ENCODE data around the gene ABHD4. TPM values are rescaled to one million over a fixed set of nuclear protein-coding genes. Genes with fewer than 3 reads are reported as not detected.
A peak's percentile ranks its signal among the peaks of the same experiment; 100 is the strongest.

Gene ABHD4
- total RNA-seq, 2 experiments from 2014 or later, result 5.6 to 15.6 TPM

GRCh38 chr14:22640192-22640591 lies 42.1 kb downstream of the ABHD4 start:
- intact Hi-C loops (cut with micrococcal nuclease; ENCODE audit: unreplicated experiment), result no loop called here
- H3K9me3 ChIP-seq (ENCODE audit: low read length), result no peaks in the 10 kb centered on the region
- no peaks in the 10 kb centered on the region for H4K20me1 ChIP-seq (ENCODE audit: insufficient read depth, low read length)
- no peak overlapping the region for H3K4me2 ChIP-seq (ENCODE audit: low read length)
- H3K79me2 ChIP-seq (ENCODE audit: insufficient read depth, low read depth, low read length), result no peaks in the 10 kb centered on the region
- CTCF ChIA-PET (ENCODE audit: unreplicated experiment), result no interaction called here
- peaks cover 2% of the 10 kb centered on the region for H3K4me1 ChIP-seq (ENCODE audit: insufficient read depth, low read length, poor library complexity, severe bottlenecking)
- TF ChIP-seq EZH2phosphoT487 (IDR thresholded peaks at IDR 0.05; ENCODE audit: borderline replicate concordance, low read depth, low read length), result no peak
- TF ChIP-seq CTCF (conservative IDR thresholded peaks at IDR 0.05; ENCODE audit: low read length), result no peak
- POLR2A ChIA-PET, result interaction anchor here (0.6 to 0.7 kb wide), 2 partner anchors 52 to 122 kb away, joined by 3 read pairs; no protein-coding TSS in a partner anchor
- H3K4me3 ChIP-seq (ENCODE audit: low read depth, low read length, poor library complexity, severe bottlenecking), result no peak overlapping the region
- H3K9me2 ChIP-seq (ENCODE audit: insufficient read depth, low read length), result no peaks in the 10 kb centered on the region
- no peak for DNase-seq (ENCODE audit: low spot score)
- no peak overlapping the region for H3K27ac ChIP-seq (ENCODE audit: low read depth, low read length, poor library complexity, severe bottlenecking)
- no peaks in the 10 kb centered on the region for H3K36me3 ChIP-seq (ENCODE audit: insufficient read depth, low read length)
- no TSS peak for BruUV-seq (replicated peaks)
- no peak overlapping the region for H2AFZ ChIP-seq (ENCODE audit: low read length)

GRCh38 chr14:22641846-22642245 lies 43.7 kb downstream of the ABHD4 start:
- Histone ChIP-seq H3K9me3 (ENCODE audit: low read length) (no peaks in the 10 kb centered on the region), H3K4me3 (ENCODE audit: low read depth, low read length, poor library complexity, severe bottlenecking) (no peak overlapping the region), H3K27ac (ENCODE audit: low read depth, low read length, poor library complexity, severe bottlenecking) (no peak overlapping the region), H3K9me2 (ENCODE audit: insufficient read depth, low read length) (no peaks in the 10 kb centered on the region), H4K20me1 (ENCODE audit: insufficient read depth, low read length) (no peaks in the 10 kb centered on the region), H3K79me2 (ENCODE audit: insufficient read depth, low read depth, low read length) (no peaks in the 10 kb centered on the region), H3K4me2 (ENCODE audit: low read length) (no peak overlapping the region), H3K4me1 (ENCODE audit: insufficient read depth, low read length, poor library complexity, severe bottlenecking) (peaks cover 3% of the 10 kb centered on the region), H2AFZ (ENCODE audit: low read length) (no peak overlapping the region), H3K36me3 (ENCODE audit: insufficient read depth, low read length) (no peaks in the 10 kb centered on the region)
- no peak for TF ChIP-seq CTCF (conservative IDR thresholded peaks at IDR 0.05; ENCODE audit: low read length)
- TF ChIP-seq EZH2phosphoT487 (IDR thresholded peaks at IDR 0.05; ENCODE audit: borderline replicate concordance, low read depth, low read length), result no peak
- POLR2A ChIA-PET, result no interaction called here
- intact Hi-C loops (cut with micrococcal nuclease; ENCODE audit: unreplicated experiment), result no loop called here
- DNase-seq (ENCODE audit: low spot score), result no peak
- CTCF ChIA-PET (ENCODE audit: unreplicated experiment), result no interaction called here
- BruUV-seq (replicated peaks), result no TSS peak

DNA sequence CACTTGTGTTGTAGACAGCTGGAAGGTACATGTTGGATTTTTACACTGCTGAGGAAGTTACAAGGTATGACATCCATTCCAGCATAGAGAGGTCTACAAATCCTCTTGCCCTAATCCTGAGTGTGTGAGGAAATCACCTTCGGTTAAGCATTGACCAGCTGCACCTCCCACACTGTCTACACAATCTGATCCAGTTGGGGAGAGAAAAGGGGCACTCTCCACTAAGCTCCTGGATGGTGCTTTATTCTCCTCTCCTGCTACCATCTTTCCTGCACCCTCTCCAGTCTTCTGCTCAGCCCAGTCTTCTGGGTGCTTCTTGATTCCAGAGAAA lies 46.2 kb downstream of the ABHD4 start, which contains the start of gene OR6J1:
TSS of gene OR6J1 (minus strand) at position 48 of the 331 bp plus-strand sequence. CDS start 9,541 bp downstream, outside the sequence.
- TF ChIP-seq EZH2phosphoT487 (IDR thresholded peaks at IDR 0.05; ENCODE audit: borderline replicate concordance, low read depth, low read length), result no peak
- peak; percentile 25; the same call in 1 of the 2 replicates for TF ChIP-seq CTCF (conservative IDR thresholded peaks at IDR 0.05; ENCODE audit: low read length)
- no peak within 1 kb of the TSS for H3K4me2 ChIP-seq (ENCODE audit: low read length)
- no peaks in the 10 kb centered on the region for H4K20me1 ChIP-seq (ENCODE audit: insufficient read depth, low read length)
- ChIA-PET CTCF (ENCODE audit: unreplicated experiment) (interaction anchor here (1.0 kb wide), 1 partner anchor 74 kb away, joined by 4 read pairs; no protein-coding TSS in a partner anchor), POLR2A (interaction anchor here (0.5 to 0.7 kb wide), 3 partner anchors 167 to 368 kb away, joined by 3 read pairs; no protein-coding TSS in a partner anchor)
- intact Hi-C loops (cut with micrococcal nuclease; ENCODE audit: unreplicated experiment), result loop anchor here (2.0 kb wide), 1 partner anchor 73 kb away; no protein-coding TSS in a partner anchor
- H3K9me2 ChIP-seq (ENCODE audit: insufficient read depth, low read length), result no peaks in the 10 kb centered on the region
- BruUV-seq (replicated peaks), result no TSS peak
- peaks cover 3% of the 10 kb centered on the region for H3K4me1 ChIP-seq (ENCODE audit: insufficient read depth, low read length, poor library complexity, severe bottlenecking)
- H3K36me3 ChIP-seq (ENCODE audit: insufficient read depth, low read length), result no peaks in the 10 kb centered on the region
- no peaks in the 10 kb centered on the region for H3K79me2 ChIP-seq (ENCODE audit: insufficient read depth, low read depth, low read length)
- H2AFZ ChIP-seq (ENCODE audit: low read length), result no peak within 1 kb of the TSS
- H3K27ac ChIP-seq (ENCODE audit: low read depth, low read length, poor library complexity, severe bottlenecking), result no peak within 1 kb of the TSS
- no peak for DNase-seq (ENCODE audit: low spot score)
- no peak within 1 kb of the TSS for H3K4me3 ChIP-seq (ENCODE audit: low read depth, low read length, poor library complexity, severe bottlenecking)
- no peaks in the 10 kb centered on the region for H3K9me3 ChIP-seq (ENCODE audit: low read length)
